AG04449 (cell line): Measurements from ENCODE around the gene ABI3BP.

Experiments used
- CTCF ChIA-PET: fragments of 350-600 bp; formaldehyde crosslinking; extraction: SDS; loops from one replicate; lab custom pipeline; 2021; ENCODE audit warnings: antibody characterized with exemption; lab: Yijun Ruan, JAX
- POLR2A ChIA-PET: fragments of 400-600, 350-600 bp; formaldehyde crosslinking; extraction: SDS; loops from one replicate; lab custom pipeline; 2020; ENCODE audit warnings: antibody characterized with exemption, inconsistent platforms; lab: Yijun Ruan, JAX
- DNase-seq: peaks from one replicate; pipeline ENCODE4 v3.0.0-alpha.2; 2010; ENCODE audit warnings: low read depth, low spot score
- H3K4me3 ChIP-seq: 2 replicates; pipeline ENCODE4 v1.5.1; 2011; ENCODE audit warnings: low read depth, mild to moderate bottlenecking, control low read depth, low read length
- CTCF ChIP-seq: IDR thresholded peaks from one replicate; pipeline ENCODE4 v1.5.1; 2011; ENCODE audit warnings: mild to moderate bottlenecking, moderate library complexity, low read length, control low read depth, inconsistent platforms; ENCODE audit not compliant: insufficient read depth; ENCODE audit errors: missing control alignments

The ABI3BP gene

GRCh38 chr3:100789579-100789978, 203.6 kb downstream of the ABI3BP start:
- CTCF ChIA-PET, result no interaction called here
- no peak for DNase-seq
- H3K4me3 ChIP-seq, result no peak overlapping the region
- no peak for TF ChIP-seq CTCF
- POLR2A ChIA-PET, result no interaction called here

GRCh38 chr3:100783619-100784018, 209.6 kb downstream of the ABI3BP start:
- ChIA-PET CTCF (interaction anchor here (3.9 kb wide), 1 partner anchor 13 kb away, joined by 19 read pairs; no protein-coding TSS in a partner anchor), POLR2A (no interaction called here)
- no peak for TF ChIP-seq CTCF
- no peak overlapping the region for H3K4me3 ChIP-seq
- no peak for DNase-seq

- CTCF ChIA-PET, result interaction anchor here (0.9 kb wide), 2 partner anchors 13 to 180 kb away, joined by 3 to 5 read pairs; no protein-coding TSS in a partner anchor
- H3K4me3 ChIP-seq, result no peak overlapping the region
- POLR2A ChIA-PET, result no interaction called here
- no peak for TF ChIP-seq CTCF
- DNase-seq, result no peak
Measured at GRCh38 chr3:100782906-100783305, 210.3 kb downstream of the ABI3BP start.

- no peak for DNase-seq
- no peak overlapping the region for H3K4me3 ChIP-seq
- ChIA-PET POLR2A (no interaction called here), CTCF (interaction anchor here (0.9 kb wide), 2 partner anchors 14 to 179 kb away, joined by 3 to 5 read pairs; no protein-coding TSS in a partner anchor)
- no peak for TF ChIP-seq CTCF
Measured at GRCh38 chr3:100782348-100782747, 210.9 kb downstream of the ABI3BP start.

GRCh38 chr3:100781301-100781700, 211.9 kb downstream of the ABI3BP start:
- H3K4me3 ChIP-seq, result no peak overlapping the region
- CTCF ChIA-PET, result no interaction called here
- no peak for DNase-seq
- POLR2A ChIA-PET, result no interaction called here
- no peak for TF ChIP-seq CTCF

- no peak for TF ChIP-seq CTCF
- H3K4me3 ChIP-seq, result no peak overlapping the region
- POLR2A ChIA-PET, result no interaction called here
- DNase-seq, result no peak
- CTCF ChIA-PET, result no interaction called here
Measured at GRCh38 chr3:100780071-100780622, 213.1 kb downstream of the ABI3BP start.
